Measurements from ENCODE around the gene CAMK1G.

The CAMK1G gene

GRCh38 chr1:209635850-209636249 is 52.3 kb downstream of the CAMK1G start:
- no peak for DNase-seq (ENCODE audit: low read depth, low spot score)

- no peak for DNase-seq (ENCODE audit: low read depth, low spot score)
These were observed 58.3 kb downstream of the CAMK1G start for GRCh38 chr1:209641832-209642172.

- no peak for DNase-seq (ENCODE audit: low read depth, low spot score)
These were observed 59.3 kb downstream of the CAMK1G start for GRCh38 chr1:209642816-209643215.

- DNase-seq (ENCODE audit: low read depth, low spot score), result no peak
These were observed 59.9 kb downstream of the CAMK1G start for GRCh38 chr1:209643285-209644020.

GRCh38 chr1:209645574-209646452 is 62.3 kb downstream of the CAMK1G start:
- no peak for DNase-seq (ENCODE audit: low read depth, low spot score)

GRCh38 chr1:209646558-209646957 is 63.0 kb downstream of the CAMK1G start:
- no peak for DNase-seq (ENCODE audit: low read depth, low spot score)

- no peak for DNase-seq (ENCODE audit: low read depth, low spot score)
These were observed 63.6 kb downstream of the CAMK1G start for GRCh38 chr1:209647156-209647555.

- no peak for DNase-seq (ENCODE audit: low read depth, low spot score)
These were observed 64.8 kb downstream of the CAMK1G start for GRCh38 chr1:209648346-209648745.

- DNase-seq (ENCODE audit: low read depth, low spot score), result no peak
These were observed 65.6 kb downstream of the CAMK1G start for GRCh38 chr1:209648931-209649776.

- DNase-seq (ENCODE audit: low read depth, low spot score), result no peak
These were observed 66.9 kb downstream of the CAMK1G start for GRCh38 chr1:209650454-209650853.

- DNase-seq (ENCODE audit: low read depth, low spot score), result no peak
These were observed 67.6 kb downstream of the CAMK1G start for GRCh38 chr1:209651138-209651587.

- no peak for DNase-seq (ENCODE audit: low read depth, low spot score)
These were observed 68.7 kb downstream of the CAMK1G start, which contains the start of gene LAMB3 for GRCh38 chr1:209652121-209652735. Gene LAMB3 (minus strand): TSS chr1:209652425. CDS start chr1:209650944, 1,481 bp downstream.

GRCh38 chr1:209652873-209653401 is 69.4 kb downstream of the CAMK1G start:
- DNase-seq (ENCODE audit: low read depth, low spot score), result no peak

- DNase-seq (ENCODE audit: low read depth, low spot score), result no peak
These were observed 70.4 kb downstream of the CAMK1G start for GRCh38 chr1:209653915-209654351.

GRCh38 chr1:209655411-209656231 is 72.1 kb downstream of the CAMK1G start:
- no peak for DNase-seq (ENCODE audit: low read depth, low spot score)

GRCh38 chr1:209657140-209657879 is 73.8 kb downstream of the CAMK1G start:
- no peak for DNase-seq (ENCODE audit: low read depth, low spot score)

- no peak for DNase-seq (ENCODE audit: low read depth, low spot score)
These were observed 74.4 kb downstream of the CAMK1G start for GRCh38 chr1:209657918-209658317.

- DNase-seq (ENCODE audit: low read depth, low spot score), result no peak
These were observed 76.4 kb downstream of the CAMK1G start for GRCh38 chr1:209659909-209660308.

- DNase-seq (ENCODE audit: low read depth, low spot score), result no peak
These were observed 77.6 kb downstream of the CAMK1G start for GRCh38 chr1:209661071-209661470.

Measured in activated naive CD8-positive, alpha-beta T cell treated with anti-CD3 and anti-CD28 coated beads, Interleukin-2, amount 50 U/mL, for 16 hours (primary cell).